Uterus (tissue), 2 donors: ENCODE results near the gene SLC12A1.

ENCODE experiments used
- POLR2A ChIP-seq, 2 donors: fragments of 450-650 bp; IDR thresholded peaks; one replicate each; pipeline ENCODE4 v1.6.1; 2016; ENCODE audit warnings: antibody characterized with exemption in 2 of 2, mild to moderate bottlenecking in 1 of 2, moderate library complexity in 1 of 2
- TF ChIP-seq, protein P1 (sequence below), 4 experiments: fragments of 200-600 bp in 2 of 4; fragments of 450-650 bp in 2 of 4; sonication (generic) in 2 of 4; IDR thresholded peaks; one replicate each; pipeline ENCODE4 v1.5.1; 2016 to 2019; ENCODE audit warnings: antibody characterized with exemption in 4 of 4, mild to moderate bottlenecking in 2 of 4, moderate library complexity in 1 of 4

DNA sequence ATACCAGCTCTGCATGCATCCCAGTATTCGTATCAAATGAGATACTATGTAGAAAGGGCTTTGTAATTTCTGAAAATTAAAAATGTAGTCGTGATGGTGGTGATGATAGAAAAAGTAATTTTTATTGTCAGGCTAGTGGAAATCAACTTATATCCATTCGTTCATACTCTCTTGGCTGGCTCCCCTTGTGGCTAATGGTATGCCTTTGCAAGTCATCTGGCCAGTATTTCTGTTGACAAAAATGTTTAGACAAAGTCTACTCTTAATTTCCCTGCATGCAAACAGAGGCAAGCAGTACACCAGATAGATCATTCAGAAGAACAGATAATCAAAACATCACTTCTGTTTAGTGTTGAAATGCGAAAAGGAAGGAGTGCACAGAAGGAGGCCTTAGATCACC, 75.6 kb downstream of the SLC12A1 start:
- TF ChIP-seq POLR2A (IDR thresholded peaks at IDR 0.05) = no peak
- TF ChIP-seq, protein P1, sequence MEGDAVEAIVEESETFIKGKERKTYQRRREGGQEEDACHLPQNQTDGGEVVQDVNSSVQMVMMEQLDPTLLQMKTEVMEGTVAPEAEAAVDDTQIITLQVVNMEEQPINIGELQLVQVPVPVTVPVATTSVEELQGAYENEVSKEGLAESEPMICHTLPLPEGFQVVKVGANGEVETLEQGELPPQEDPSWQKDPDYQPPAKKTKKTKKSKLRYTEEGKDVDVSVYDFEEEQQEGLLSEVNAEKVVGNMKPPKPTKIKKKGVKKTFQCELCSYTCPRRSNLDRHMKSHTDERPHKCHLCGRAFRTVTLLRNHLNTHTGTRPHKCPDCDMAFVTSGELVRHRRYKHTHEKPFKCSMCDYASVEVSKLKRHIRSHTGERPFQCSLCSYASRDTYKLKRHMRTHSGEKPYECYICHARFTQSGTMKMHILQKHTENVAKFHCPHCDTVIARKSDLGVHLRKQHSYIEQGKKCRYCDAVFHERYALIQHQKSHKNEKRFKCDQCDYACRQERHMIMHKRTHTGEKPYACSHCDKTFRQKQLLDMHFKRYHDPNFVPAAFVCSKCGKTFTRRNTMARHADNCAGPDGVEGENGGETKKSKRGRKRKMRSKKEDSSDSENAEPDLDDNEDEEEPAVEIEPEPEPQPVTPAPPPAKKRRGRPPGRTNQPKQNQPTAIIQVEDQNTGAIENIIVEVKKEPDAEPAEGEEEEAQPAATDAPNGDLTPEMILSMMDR (IDR thresholded peaks at IDR 0.05) = no peak
